HG02840 (cell line): ENCODE measurements around the gene F10.
"Not testable (repeated sequence)": the region's sequence is repeated elsewhere in the genome, so short reads cannot be mapped to it uniquely, and the experiment has no call there.

Source experiments
- ATAC-seq: cut with Tn5 transposase; IDR thresholded peaks from one replicate; pipeline ENCODE4 v1.9.1; 2021; ENCODE audit warnings: mild to moderate bottlenecking, moderate library complexity, moderate number of reproducible peaks; ENCODE audit not compliant: unreplicated experiment, low FRiP score

The F10 gene

DNA sequence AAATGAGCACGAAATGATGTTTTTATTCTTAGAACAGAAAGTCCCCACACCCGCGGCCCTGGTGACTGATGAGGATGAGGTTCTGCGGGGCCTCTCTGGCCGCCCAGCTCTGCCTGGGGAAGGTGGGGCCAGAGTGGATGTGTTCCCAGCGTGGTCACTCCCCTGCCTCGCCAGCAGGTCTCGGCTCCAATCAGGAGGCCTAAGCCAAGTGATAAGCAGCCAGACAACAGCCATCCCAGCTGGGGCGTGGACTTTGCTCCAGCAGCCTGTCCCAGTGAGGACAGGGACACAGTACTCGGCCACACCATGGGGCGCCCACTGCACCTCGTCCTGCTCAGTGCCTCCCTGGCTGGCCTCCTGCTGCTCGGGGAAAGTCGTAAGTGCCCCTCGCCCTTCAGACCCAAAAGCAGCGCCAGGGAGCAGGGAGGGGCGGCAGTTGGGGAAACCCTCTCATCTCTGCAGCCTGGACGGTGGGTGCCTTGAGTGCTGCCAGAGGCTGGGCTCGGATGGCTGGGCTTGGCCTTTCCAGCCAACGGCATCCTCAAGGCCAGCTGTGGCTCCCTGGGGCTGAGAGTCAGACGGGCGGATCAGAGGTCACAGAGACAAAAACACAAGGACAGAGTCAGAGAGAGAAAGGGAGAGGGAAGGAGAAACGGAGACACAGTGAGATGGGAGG, at the start of gene F10:
F10 (plus strand) TSS at position 250 of the 676 bp plus-strand sequence; CDS start at position 307, 57 bp downstream.
- no peak for ATAC-seq

DNA sequence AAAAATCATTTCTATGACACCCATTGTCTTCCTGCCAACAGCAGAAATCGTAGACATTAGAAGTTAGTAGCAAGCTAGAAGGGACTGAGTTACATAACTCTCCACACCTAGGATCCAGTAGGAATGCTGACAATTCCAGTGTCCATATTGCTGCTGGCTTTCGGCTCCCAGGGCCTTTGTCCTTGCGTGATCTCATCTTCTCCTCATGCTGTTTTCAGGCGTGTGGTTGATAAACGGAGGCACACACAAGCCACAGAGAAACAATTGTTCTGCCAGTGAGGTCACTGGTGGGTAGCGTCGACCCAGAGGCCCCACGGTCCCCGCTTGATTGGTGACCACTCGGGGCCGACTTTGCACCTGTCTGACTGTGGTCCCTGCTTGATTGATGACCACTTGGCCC, 48.7 kb upstream of the F10 start:
- ATAC-seq, result no peak

DNA sequence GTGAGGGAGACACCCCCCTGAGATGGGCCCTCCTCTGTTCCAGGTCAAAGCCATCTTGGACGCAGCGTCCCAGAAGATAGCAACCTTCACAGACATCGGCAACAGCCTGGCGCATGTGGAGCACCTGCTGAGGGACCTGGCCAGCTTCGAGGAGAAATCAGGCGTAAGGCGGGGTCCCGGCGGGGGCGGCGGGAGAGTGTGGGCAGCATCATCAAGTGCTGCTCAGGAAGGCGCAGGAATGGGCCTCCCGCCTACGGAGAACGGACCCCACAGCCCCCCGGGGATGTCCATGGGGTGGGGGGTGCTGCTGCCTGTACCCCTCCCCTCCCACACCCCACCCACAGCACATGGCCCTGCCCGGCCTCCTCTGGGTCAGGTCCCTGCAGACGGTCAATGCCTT, 48.2 kb upstream of the F10 start:
- ATAC-seq, result no peak

- ATAC-seq, result no peak
These were observed 47.7 kb upstream of the F10 start for GRCh38 chr13:113074876-113075275.

DNA sequence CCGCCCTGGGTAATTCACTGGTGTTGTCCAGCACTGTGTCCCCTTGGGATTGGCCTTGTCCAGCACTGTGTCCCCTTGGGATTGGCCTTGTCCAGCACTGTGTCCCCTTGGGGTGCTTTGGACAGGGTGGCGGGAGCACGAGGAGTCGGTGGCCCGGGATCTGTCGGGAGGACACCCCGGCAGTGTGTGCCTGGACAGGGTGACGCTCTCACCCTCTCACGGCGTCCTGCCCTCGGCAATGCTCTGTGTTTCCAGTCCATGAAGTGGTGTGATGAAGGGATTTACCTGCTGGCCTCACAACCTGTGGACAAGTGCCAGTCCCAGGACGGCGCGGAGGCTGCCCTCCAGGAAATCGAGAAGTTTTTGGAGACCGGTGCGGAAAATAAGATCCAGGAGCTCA, 46.9 kb upstream of the F10 start:
- no peak for ATAC-seq

- no peak for ATAC-seq
These were observed 45.8 kb upstream of the F10 start for GRCh38 chr13:113076681-113077401.

DNA sequence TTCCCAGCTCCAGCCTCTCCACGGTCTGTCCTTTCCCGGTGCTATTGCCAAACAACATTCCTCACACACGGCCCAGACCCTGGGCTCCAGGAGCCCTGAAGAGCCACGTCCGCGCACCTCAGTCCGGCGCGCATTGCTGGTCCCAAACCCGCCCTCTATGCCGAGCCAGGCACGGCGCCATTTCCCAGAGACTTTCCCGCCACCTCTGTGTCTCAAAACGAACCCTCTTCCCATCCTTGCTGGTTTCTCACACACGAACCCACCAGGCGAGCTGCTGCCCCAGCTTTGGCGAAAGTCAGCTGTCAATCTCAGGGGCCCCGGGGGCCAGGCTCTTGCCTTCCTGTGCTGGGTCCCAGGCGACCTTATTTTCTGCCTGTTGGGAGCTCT, 45.0 kb upstream of the F10 start:
- ATAC-seq, result no peak

DNA sequence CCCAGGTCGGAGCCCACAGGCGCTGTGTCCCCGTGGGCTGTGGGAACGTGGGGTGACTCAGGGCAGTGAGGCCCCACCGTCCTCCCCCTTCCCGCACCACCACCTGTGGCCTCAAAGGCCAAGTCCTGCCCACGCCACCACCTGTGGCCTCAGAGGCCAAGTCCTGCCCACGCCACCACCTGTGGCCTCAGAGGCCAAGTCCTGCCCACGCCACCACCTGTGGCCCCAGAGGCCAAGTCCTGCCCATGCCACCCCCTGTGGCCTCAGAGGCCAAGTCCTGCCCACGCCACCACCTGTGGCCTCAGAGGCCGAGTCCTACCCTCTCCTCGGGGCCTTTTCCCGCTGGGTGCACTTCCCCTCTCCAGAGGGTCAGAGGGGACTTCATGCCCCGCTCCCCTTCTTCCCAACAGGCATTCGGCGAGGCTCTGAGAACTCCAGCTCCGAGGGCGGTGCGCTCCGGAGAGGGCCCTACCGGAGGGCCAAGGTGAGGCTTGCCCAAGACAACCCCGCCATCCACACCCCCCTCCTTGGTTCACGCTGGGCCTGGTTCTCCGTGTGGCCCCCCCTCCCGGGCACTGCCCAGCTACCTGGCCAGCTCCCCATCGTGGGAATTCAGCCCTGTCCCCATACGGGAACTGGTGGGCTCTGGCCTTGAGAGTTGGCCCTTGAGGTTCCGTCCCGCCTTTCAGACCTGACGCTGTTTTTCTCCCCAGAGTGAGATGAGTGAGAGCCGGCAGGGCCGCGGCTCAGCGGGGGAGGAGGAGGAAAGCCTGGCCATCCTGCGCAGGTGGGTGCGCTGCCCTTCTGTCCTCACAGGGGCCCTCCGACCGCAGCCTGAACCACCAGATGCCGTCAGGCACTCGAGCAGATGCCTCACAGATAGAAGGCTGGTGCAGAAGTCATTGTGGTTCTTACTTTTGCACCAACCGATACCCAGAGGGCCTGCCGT, 44.4 kb upstream of the F10 start:
- no peak for ATAC-seq

DNA sequence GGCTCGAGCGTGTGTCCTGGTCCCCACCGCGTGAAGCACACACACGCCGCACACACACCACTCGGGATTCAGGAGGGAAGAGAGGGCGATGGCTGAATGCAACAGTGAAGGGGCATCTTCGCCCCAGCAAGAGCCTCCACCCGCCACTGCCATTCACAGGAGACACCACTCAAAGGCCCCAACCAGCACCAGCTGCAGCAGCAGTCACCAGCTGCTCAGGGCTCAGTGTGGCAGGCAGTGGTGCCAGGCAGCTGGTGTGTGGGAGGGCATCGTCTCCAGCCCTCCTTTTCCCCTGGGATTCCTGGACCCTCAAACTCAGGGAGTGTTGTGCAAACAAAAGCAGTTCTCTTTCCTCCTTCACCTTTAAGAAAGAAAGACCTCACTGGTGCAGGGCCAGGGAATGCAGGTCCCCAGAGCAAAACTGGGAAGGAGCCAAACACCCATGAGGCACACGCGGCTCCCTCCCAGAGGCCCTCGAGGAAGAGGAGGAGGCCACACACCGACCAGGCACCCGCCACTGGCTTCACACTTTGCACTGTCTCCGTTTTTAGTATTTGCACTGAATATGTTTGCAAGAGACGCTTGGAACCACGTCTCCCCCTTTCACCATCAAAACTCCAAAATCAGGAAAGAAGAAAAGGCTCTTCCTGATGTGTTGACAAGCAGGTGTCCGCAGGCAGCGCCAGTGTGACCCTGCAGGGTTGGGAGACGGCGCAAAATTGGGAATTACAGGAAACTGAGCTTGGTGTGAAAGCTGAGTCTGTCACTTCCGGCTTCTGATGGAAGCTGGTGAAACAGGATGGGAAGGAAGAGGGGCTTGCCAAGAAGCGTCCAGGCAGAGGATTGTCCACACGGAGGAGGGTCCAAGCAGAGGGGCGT, 43.5 kb upstream of the F10 start:
- no peak for ATAC-seq

- not testable (repeated sequence) for ATAC-seq
These were observed 42.9 kb upstream of the F10 start for GRCh38 chr13:113079781-113080080.

DNA sequence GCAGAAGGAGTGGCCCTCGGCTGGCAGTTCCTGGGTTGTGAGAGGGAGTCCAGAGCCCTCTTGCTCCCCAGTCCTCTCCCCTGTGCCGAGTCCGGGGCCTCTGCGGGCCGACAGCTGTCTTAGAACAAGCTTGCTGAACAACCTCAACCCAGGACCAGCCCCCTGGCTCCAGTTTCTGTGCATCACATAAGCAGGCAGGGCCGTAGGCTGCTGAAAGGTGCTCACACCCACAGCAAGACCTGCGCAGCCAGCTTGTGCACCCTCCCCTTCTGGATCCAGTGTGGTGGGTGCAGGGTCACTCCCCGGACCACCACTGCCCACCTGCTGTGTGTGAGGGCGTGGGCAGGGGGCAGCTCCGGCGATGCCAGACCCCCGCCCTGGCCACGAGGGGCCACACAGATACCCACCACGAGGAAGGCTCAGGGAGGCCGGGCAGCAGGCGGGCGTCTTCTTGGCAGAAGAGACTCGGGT, 42.2 kb upstream of the F10 start:
- no peak for ATAC-seq

DNA sequence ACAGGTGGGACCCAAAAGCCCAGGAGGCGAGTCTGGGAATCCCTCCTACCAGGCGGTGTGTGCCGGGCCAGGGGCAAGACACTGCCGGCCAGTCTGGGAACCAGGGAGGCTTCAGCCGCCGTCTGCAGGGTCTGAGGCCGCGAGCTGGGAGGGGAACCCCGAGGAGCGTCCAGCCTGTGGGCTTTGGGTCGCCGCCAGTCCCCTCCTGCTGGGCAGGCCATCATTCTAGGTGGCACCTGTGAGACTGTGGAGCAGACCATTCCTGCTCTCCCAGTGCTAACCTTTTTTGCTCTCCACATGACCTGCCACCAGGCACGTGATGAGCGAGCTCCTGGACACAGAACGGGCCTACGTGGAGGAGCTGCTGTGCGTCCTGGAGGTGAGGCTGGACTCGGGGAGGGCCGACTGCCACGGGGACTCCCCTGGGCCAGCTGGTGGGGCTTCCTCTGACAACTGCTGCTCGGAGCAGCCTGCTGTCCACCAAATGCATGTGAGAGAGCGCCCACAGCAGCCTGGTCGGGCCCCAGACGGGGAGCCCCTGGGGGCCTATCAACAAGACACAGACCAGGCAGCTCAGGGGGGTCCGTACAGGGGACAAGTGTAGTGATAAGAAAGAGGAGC, 41.6 kb upstream of the F10 start:
- no peak for ATAC-seq

DNA sequence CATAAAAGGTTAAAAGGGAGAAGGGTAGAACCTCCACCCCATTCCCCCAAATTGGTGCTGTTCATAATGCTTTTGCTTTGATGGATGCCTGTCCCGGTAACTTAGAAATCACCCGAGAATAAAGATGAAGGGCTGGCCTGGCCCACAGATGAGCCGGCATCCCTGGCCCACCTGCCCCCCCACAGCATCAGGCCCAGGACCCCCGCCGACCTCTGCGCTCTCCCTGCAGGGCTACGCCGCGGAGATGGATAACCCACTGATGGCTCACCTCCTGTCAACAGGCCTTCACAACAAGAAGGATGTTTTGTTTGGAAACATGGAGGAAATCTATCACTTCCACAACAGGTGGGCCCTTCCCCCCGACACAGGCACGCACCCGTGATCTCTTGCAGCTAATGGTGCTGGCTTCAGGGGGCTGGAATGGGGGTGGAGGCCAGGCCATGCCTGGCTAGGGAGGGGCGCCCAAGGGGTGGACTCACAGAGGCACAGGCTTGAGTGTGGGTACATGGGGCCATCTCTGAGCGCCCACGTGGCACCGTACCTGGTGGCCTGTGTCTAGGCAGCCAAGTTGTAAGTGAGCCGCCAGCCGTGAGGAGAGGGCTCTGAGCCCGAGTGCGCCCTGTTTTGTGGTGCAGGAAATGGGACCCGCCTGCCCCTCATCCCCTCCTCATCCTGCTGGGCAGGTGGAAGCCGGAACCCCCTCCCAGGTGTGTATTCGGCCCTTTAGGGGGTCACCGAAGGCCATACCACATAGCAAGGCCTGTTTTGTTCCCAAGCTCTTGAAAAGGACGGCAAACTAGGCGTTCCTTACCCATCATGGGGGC, 40.2 kb upstream of the F10 start:
- no peak for ATAC-seq

DNA sequence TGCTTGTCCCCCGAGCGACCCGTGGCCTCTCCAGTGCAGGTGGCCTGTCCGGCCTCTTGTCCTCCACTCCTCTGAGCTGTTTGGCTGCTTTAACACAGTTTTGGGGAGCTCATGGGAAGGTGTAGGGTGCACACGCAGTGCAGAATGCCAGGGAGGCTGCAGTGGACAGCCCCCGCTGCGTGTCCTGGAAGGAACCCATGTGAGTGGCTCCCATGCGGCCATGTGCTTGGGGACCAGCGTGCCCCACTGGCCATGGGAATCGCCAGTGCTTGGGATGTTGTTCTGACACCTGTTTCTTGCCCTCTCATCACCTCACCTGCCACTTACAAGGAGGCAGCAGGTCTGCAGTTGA, 39.6 kb upstream of the F10 start:
- no peak for ATAC-seq

- ATAC-seq, result no peak
These were observed 39.1 kb upstream of the F10 start for GRCh38 chr13:113083402-113084061.

DNA sequence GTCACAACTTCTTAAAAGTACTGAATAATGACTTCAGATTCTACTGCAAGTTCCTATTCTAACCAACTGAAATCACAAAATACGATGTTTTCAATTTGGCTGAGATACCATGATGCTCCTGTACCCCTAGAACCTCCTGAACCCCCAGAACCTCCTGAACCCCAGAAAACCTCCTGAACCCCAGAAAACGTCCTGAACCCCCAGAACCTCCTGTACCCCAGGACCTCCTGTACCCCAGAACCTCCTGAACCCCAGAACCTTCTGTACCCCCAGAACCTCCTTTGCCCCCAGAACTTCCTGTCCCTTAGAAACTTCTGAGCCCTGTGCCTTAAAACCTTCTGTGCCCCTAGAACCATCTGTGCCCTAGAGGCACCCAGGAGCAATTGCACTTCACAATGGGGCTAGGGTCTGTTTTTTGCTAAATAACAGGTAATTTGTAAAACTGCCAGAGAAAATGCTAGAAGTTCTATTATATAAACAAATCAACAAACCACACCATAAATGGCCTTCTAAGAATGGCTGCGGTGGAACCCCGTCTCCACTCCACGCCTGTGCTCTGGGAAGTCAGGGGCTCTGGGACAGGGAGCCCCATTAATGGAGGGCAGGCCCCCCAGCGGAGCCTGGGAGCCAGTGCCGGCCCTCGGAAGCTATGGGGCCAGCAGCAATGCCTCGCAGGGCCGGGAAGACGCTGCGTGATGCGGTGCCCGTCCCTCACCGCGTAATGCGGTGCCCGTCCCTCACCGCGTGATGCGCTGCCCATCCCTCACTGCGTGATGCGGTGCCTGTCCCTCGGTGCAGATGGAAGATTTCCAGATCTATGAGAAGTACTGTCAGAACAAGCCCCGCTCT, 38.3 kb upstream of the F10 start:
- no peak for ATAC-seq

GRCh38 chr13:113084943-113085540, 37.6 kb upstream of the F10 start:
- ATAC-seq, result no peak
